Fibroblast of lung (primary cell): ENCODE results near the gene UACA. TPM values are rescaled to one million over a fixed set of nuclear protein-coding genes. Genes with fewer than 3 reads are reported as not detected.
A peak's percentile ranks its signal among the peaks of the same experiment; 100 is the strongest.
"Not testable (repeated sequence)": the region's sequence is repeated elsewhere in the genome, so short reads cannot be mapped to it uniquely, and the experiment has no call there.

Experiments used
- DNase-seq, 2 donors: peaks; one replicate each; pipeline versions ENCODE4 v3.0.0 to v3.0.0-alpha.2; 2010; ENCODE audit warnings: low read depth in 2 of 2
- H2AFZ ChIP-seq: 2 replicates; pipeline ENCODE4 v1.5.1; 2012; ENCODE audit warnings: low read length, control low read depth, inconsistent platforms
- H3K27ac ChIP-seq: 2 replicates; pipeline ENCODE4 v1.5.1; 2011; ENCODE audit warnings: low read length, control low read depth; ENCODE audit not compliant: insufficient read depth
- H3K27me3 ChIP-seq: 2 replicates; pipeline ENCODE4 v1.5.1; 2011; ENCODE audit warnings: mild to moderate bottlenecking, low read length; ENCODE audit not compliant: control insufficient read depth, insufficient read depth
- H3K36me3 ChIP-seq: 2 replicates; pipeline ENCODE4 v1.5.1; 2011; ENCODE audit warnings: low read length; ENCODE audit not compliant: control insufficient read depth, insufficient read depth
- H3K4me1 ChIP-seq: 2 replicates; pipeline ENCODE4 v1.5.1; 2011; ENCODE audit warnings: low read length; ENCODE audit not compliant: control insufficient read depth, insufficient read depth; ENCODE audit errors: extremely low read depth
- H3K4me2 ChIP-seq: 2 replicates; pipeline ENCODE4 v1.5.1; 2011; ENCODE audit warnings: low read length, control low read depth; ENCODE audit not compliant: insufficient read depth; ENCODE audit errors: extremely low read depth
- H3K4me3 ChIP-seq, 4 experiments: fragments of 200-600 bp in 1 of 4; sonication (generic) in 1 of 4; replicated peaks in 1 of 4; 2 replicates each; pipeline ENCODE4 v1.5.1; 2011 to 2016; ENCODE audit warnings: low read length in 4 of 4, low read depth in 3 of 4, mild to moderate bottlenecking in 3 of 4, control low read depth in 2 of 4, inconsistent platforms in 1 of 4, mixed read lengths in 1 of 4; ENCODE audit not compliant: insufficient read depth in 1 of 4; ENCODE audit errors: control extremely low read depth in 1 of 4
- H3K79me2 ChIP-seq: 2 replicates; pipeline ENCODE4 v1.5.1; 2012; ENCODE audit warnings: mild to moderate bottlenecking, low read length, inconsistent platforms; ENCODE audit not compliant: control insufficient read depth, insufficient read depth
- H3K9ac ChIP-seq: 2 replicates; pipeline ENCODE4 v1.5.1; 2011; ENCODE audit warnings: mild to moderate bottlenecking, low read length, control low read depth; ENCODE audit not compliant: insufficient read depth
- H3K9me3 ChIP-seq: 2 replicates; pipeline ENCODE4 v1.5.1; 2012; ENCODE audit warnings: low read depth, low read length; ENCODE audit not compliant: control insufficient read depth, insufficient read depth
- H4K20me1 ChIP-seq: 2 replicates; pipeline ENCODE4 v1.5.1; 2011; ENCODE audit warnings: low read length; ENCODE audit not compliant: control insufficient read depth, insufficient read depth; ENCODE audit errors: extremely low read depth
- CTCF ChIP-seq, 2 donors: IDR thresholded peaks in 1 of 2; conservative IDR thresholded peaks in 1 of 2; 1 replicate in 1 of 2; 2 replicates in 1 of 2; pipeline ENCODE4 v1.5.1; 2011 to 2012; ENCODE audit warnings: low read length in 2 of 2, control low read depth in 1 of 2, inconsistent platforms in 1 of 2, low read depth in 1 of 2, mild to moderate bottlenecking in 1 of 2
- EZH2 ChIP-seq: IDR thresholded peaks from 2 replicates; pipeline ENCODE4 v1.5.1; 2012; ENCODE audit warnings: low read length, control low read depth, mild to moderate bottlenecking; ENCODE audit errors: missing control alignments
- polyA plus RNA-seq, 2 donors: library from polyadenylated mRNA; depleted of rRNA in 1 of 2; stranded (reverse) in 1 of 2; unstranded in 1 of 2; fragments of >200 nt; gene quantifications; 2 replicates each; pipeline ENCODE4 v1.2.1, GENCODE V29; 2011 to 2012; ENCODE audit warnings: missing spikeins in 1 of 2
- total RNA-seq: library from RNA; depleted of rRNA; stranded (reverse); fragments of >200 nt; gene quantifications from 2 replicates; pipeline ENCODE4 v1.2.1, GENCODE V29; 2014

The UACA gene
- total and polyA plus RNA-seq, 2 donors (not counting 1 experiment from before 2014, with no cell fraction given), result 170 to 187 TPM

GRCh38 chr15:70618929-70619328 lies 144.4 kb downstream of the UACA start:
- Histone ChIP-seq H2AFZ (no peak overlapping the region), H3K4me3 (no peak overlapping the region), H3K4me2 (no peak overlapping the region), H3K27me3 (no peaks in the 10 kb centered on the region), H3K36me3 (no peaks in the 10 kb centered on the region), H3K9ac (no peak overlapping the region), H3K27ac (no peak overlapping the region), H4K20me1 (no peaks in the 10 kb centered on the region), H3K79me2 (no peaks in the 10 kb centered on the region), H3K9me3 (no peaks in the 10 kb centered on the region), H3K4me1 (no peaks in the 10 kb centered on the region)
- TF ChIP-seq EZH2 (no peak), CTCF (conservative IDR thresholded peaks at IDR 0.05 in 1 of 2, IDR thresholded peaks at IDR 0.05 in 1 of 2; ENCODE audit: low read depth in 1 of 2, low read length in 2 of 2) (no peak)
- no peak for DNase-seq

- H2AFZ ChIP-seq, result no peak overlapping the region
- H3K9ac ChIP-seq, result no peak overlapping the region
- no peak overlapping the region for H3K27ac ChIP-seq
- H3K9me3 ChIP-seq, result no peaks in the 10 kb centered on the region
- no peaks in the 10 kb centered on the region for H4K20me1 ChIP-seq
- H3K79me2 ChIP-seq, result no peaks in the 10 kb centered on the region
- no peaks in the 10 kb centered on the region for H3K27me3 ChIP-seq
- no peak for TF ChIP-seq EZH2
- no peaks in the 10 kb centered on the region for H3K36me3 ChIP-seq
- no peaks in the 10 kb centered on the region for H3K4me1 ChIP-seq
- H3K4me2 ChIP-seq, result no peak overlapping the region
- no peak overlapping the region for H3K4me3 ChIP-seq
- DNase-seq, result no peak
Measured at GRCh38 chr15:70617911-70618287, 145.5 kb downstream of the UACA start.

- H3K9ac ChIP-seq, result no peak overlapping the region
- no peak overlapping the region for H2AFZ ChIP-seq
- H3K4me1 ChIP-seq, result no peaks in the 10 kb centered on the region
- H3K4me3 ChIP-seq, result no peak overlapping the region
- DNase-seq, result peak in 1 of 2 donors; percentile 42
- H3K27ac ChIP-seq, result no peak overlapping the region
- no peaks in the 10 kb centered on the region for H3K79me2 ChIP-seq
- H3K27me3 ChIP-seq, result no peaks in the 10 kb centered on the region
- no peaks in the 10 kb centered on the region for H3K9me3 ChIP-seq
- no peaks in the 10 kb centered on the region for H3K36me3 ChIP-seq
- TF ChIP-seq EZH2, result no peak
- no peak for TF ChIP-seq CTCF (conservative IDR thresholded peaks at IDR 0.05 in 1 of 2, IDR thresholded peaks at IDR 0.05 in 1 of 2; ENCODE audit: low read depth in 1 of 2, low read length in 2 of 2)
- H3K4me2 ChIP-seq, result no peak overlapping the region
- H4K20me1 ChIP-seq, result no peaks in the 10 kb centered on the region
Measured at GRCh38 chr15:70617076-70617910, 146.1 kb downstream of the UACA start.

GRCh38 chr15:70616311-70616756 lies 147.0 kb downstream of the UACA start:
- H3K79me2 ChIP-seq, H3K9ac ChIP-seq, H2AFZ ChIP-seq, H3K9me3 ChIP-seq, H3K27me3 ChIP-seq, DNase-seq, H3K4me2 ChIP-seq, H3K27ac ChIP-seq, H4K20me1 ChIP-seq, H3K4me1 ChIP-seq, H3K4me3 ChIP-seq, H3K36me3 ChIP-seq: not testable (repeated sequence)
